ENCODE data around the gene ACAP1. TPM values are rescaled to one million over a fixed set of nuclear protein-coding genes. Genes with fewer than 3 reads are reported as not detected.
"Not testable (repeated sequence)": the region's sequence is repeated elsewhere in the genome, so short reads cannot be mapped to it uniquely, and the experiment has no call there.

The ACAP1 gene
- total RNA-seq, 2 donors from 2014 or later: 19.0 to 20.4 TPM

GRCh38 chr17:7348478-7349242 lies 12.3 kb downstream of the ACAP1 start:
- DNase-seq (no peak), ATAC-seq (no peak)
- intact Hi-C loops (cut with DNase I): loop anchor here in 1 of 2 donors (5.0 kb wide), 1 partner anchor 66 kb away; the partner anchor contains the start of gene SLC2A4

- intact Hi-C loops (cut with DNase I): loop anchor here in 1 of 2 donors (2.0 kb wide), 1 partner anchor 209 kb away; the partner anchor contains the start of gene SENP3
- ATAC-seq (peak; percentile 79 to 80), DNase-seq (peak; percentile 93)
Observed at GRCh38 chr17:7351665-7352502, 15.6 kb downstream of the ACAP1 start, which contains the start of gene KCTD11. Gene KCTD11, plus strand, starts transcription at chr17:7352162.

GRCh38 chr17:7352503-7352889 lies 16.2 kb downstream of the ACAP1 start:
- intact Hi-C loops (cut with DNase I): loop anchor here in 1 of 2 donors (2.0 kb wide), 1 partner anchor 208 kb away; the partner anchor contains the start of gene SENP3
- ATAC-seq (no peak), DNase-seq (no peak)

GRCh38 chr17:7352910-7353635 lies 16.7 kb downstream of the ACAP1 start:
- DNase-seq: no peak
- intact Hi-C loops (cut with DNase I): loop anchor here in 1 of 2 donors (2.0 kb wide), 1 partner anchor 208 kb away; the partner anchor contains the start of gene SENP3
- no peak for ATAC-seq

GRCh38 chr17:7354262-7354843 lies 18.0 kb downstream of the ACAP1 start:
- ATAC-seq: no peak
- DNase-seq: no peak
- intact Hi-C loops (cut with DNase I): no loop called here

- DNase-seq: peak; percentile 57
- intact Hi-C loops (cut with DNase I): loop anchor here in 1 of 2 donors (5.0 kb wide), 2 partner anchors 37 to 82 kb away; partner anchors contain the start of genes FGF11, PLSCR3 and TMEM102
- no peak for ATAC-seq
Observed at GRCh38 chr17:7355053-7355452, 18.7 kb downstream of the ACAP1 start, which contains the start of gene TMEM95. Gene TMEM95, plus strand, starts transcription at chr17:7355156. Its CDS starts 49 bp downstream, at chr17:7355205.

GRCh38 chr17:7355573-7355972 lies 19.2 kb downstream of the ACAP1 start:
- ATAC-seq (no peak), DNase-seq (no peak)
- intact Hi-C loops (cut with DNase I): loop anchor here in 1 of 2 donors (5.0 kb wide), 2 partner anchors 37 to 82 kb away; partner anchors contain the start of genes FGF11, PLSCR3 and TMEM102

- peak; percentile 82 for DNase-seq
- peak in 1 of 2 donors; percentile 32 for ATAC-seq
- intact Hi-C loops (cut with DNase I): loop anchor here in 1 of 2 donors (5.0 kb wide), 2 partner anchors 36 to 81 kb away; partner anchors contain the start of genes FGF11, PLSCR3 and TMEM102
Observed at GRCh38 chr17:7356072-7356549, 19.8 kb downstream of the ACAP1 start.

GRCh38 chr17:7356756-7357155 lies 20.4 kb downstream of the ACAP1 start:
- DNase-seq (no peak), ATAC-seq (no peak)
- intact Hi-C loops (cut with DNase I): loop anchor here in 1 of 2 donors (5.0 kb wide), 2 partner anchors 36 to 81 kb away; partner anchors contain the start of genes FGF11, PLSCR3 and TMEM102

GRCh38 chr17:7357381-7357780 lies 21.1 kb downstream of the ACAP1 start:
- ATAC-seq (no peak), DNase-seq (no peak)
- intact Hi-C loops (cut with DNase I): loop anchor here in 1 of 2 donors (5.0 kb wide), 2 partner anchors 35 to 80 kb away; partner anchors contain the start of genes FGF11, PLSCR3 and TMEM102

- no peak for DNase-seq
- no peak for ATAC-seq
- intact Hi-C loops (cut with DNase I): no loop called here
Observed at GRCh38 chr17:7361906-7362305, 25.6 kb downstream of the ACAP1 start.

- ATAC-seq: no peak
- intact Hi-C loops (cut with DNase I): no loop called here
- no peak for DNase-seq
Observed at GRCh38 chr17:7363311-7363710, 27.0 kb downstream of the ACAP1 start.

- intact Hi-C loops (cut with DNase I): loop anchor here in 1 of 2 donors (5.0 kb wide), 1 partner anchor 61 kb away; the partner anchor contains the start of genes SPEM2 and SPEM3
- not testable (repeated sequence) for DNase-seq, ATAC-seq
Observed at GRCh38 chr17:7365963-7366362, 29.6 kb downstream of the ACAP1 start.

- ATAC-seq (no peak), DNase-seq (no peak)
- intact Hi-C loops (cut with DNase I): loop anchor here in 1 of 2 donors (5.0 kb wide), 1 partner anchor 60 kb away; the partner anchor contains the start of genes SPEM2 and SPEM3
Observed at GRCh38 chr17:7367083-7367482, 30.8 kb downstream of the ACAP1 start.

- intact Hi-C loops (cut with DNase I): loop anchor here in 1 of 2 donors (5.0 kb wide), 1 partner anchor 59 kb away; the partner anchor contains the start of genes SPEM2 and SPEM3
- no peak for ATAC-seq
- DNase-seq: no peak
Observed at GRCh38 chr17:7367918-7368598, 31.7 kb downstream of the ACAP1 start.

- not testable (repeated sequence) for ATAC-seq, DNase-seq
- intact Hi-C loops (cut with DNase I): loop anchor here in 1 of 2 donors (5.0 kb wide), 1 partner anchor 59 kb away; the partner anchor contains the start of genes SPEM2 and SPEM3
Observed at GRCh38 chr17:7368599-7368994, 32.3 kb downstream of the ACAP1 start.

- DNase-seq: no peak
- ATAC-seq: no peak
- intact Hi-C loops (cut with DNase I): loop anchor here in 1 of 2 donors (5.0 kb wide), 1 partner anchor 57 kb away; the partner anchor contains the start of genes SPEM2 and SPEM3
Observed at GRCh38 chr17:7369825-7370224, 33.5 kb downstream of the ACAP1 start.

Measured in left cardiac atrium (tissue), 4 donors.